HK-2 (cell line): Measurements from ENCODE around the gene HNRNPR.
A peak's percentile ranks its signal among the peaks of the same experiment; 100 is the strongest.
"Not testable (repeated sequence)": the region's sequence is repeated elsewhere in the genome, so short reads cannot be mapped to it uniquely, and the experiment has no call there.

Source experiments
- DNase-seq: peaks from one replicate; pipeline ENCODE4 v3.0.0-alpha.2; 2018; ENCODE audit not compliant: unreplicated experiment

HNRNPR gene

GRCh38 chr1:23330846-23331245 lies 13.2 kb downstream of the HNRNPR start:
- DNase-seq = no peak

- DNase-seq = no peak
Observed at GRCh38 chr1:23325393-23325792, 18.7 kb downstream of the HNRNPR start.

GRCh38 chr1:23322770-23323169 lies 21.3 kb downstream of the HNRNPR start:
- no peak for DNase-seq

DNA sequence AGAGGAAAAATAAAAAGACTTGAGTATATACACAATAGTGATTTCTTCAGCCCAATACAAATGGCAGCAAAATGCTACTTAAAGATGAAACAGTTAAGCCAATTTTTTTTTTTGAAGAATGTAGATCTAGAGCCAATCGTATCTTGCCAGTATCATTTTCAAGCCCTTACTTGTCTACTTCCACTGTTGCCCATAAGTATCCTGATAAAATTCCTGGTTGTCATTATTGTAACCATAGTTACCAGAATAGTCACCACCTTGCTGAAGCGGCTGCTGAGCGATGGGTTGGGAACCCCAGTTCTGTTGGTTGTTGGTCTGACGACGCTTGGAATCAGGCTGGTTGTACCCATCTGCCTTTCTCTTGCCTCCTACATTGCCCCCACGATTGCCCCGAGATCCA lies 33.8 kb downstream of the HNRNPR start:
- DNase-seq = not testable (repeated sequence)

GRCh38 chr1:23304140-23304620 lies 39.9 kb downstream of the HNRNPR start:
- DNase-seq = no peak

- no peak for DNase-seq
Observed at GRCh38 chr1:23303524-23303923, 40.6 kb downstream of the HNRNPR start.

GRCh38 chr1:23296931-23297330 lies 47.2 kb downstream of the HNRNPR start:
- no peak for DNase-seq

DNA sequence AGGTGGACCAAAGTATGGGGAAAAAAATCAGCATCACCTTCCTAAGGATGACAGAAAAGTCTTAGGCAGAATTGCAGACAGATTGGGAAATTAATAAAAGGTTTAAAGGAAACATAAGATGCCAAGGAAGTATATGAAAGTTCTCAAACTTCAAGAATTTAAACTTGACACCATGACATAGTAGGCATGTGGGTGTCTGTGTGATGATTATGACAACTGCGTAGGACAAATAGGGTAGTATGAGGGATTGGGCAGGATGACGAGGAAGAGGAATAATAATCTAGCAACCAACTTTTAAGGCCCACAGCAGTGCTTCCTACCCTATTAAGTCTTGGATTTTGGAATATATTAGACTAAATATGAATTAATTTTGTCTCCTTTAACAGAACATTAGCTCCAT lies 52.4 kb downstream of the HNRNPR start:
- no peak for DNase-seq

DNA sequence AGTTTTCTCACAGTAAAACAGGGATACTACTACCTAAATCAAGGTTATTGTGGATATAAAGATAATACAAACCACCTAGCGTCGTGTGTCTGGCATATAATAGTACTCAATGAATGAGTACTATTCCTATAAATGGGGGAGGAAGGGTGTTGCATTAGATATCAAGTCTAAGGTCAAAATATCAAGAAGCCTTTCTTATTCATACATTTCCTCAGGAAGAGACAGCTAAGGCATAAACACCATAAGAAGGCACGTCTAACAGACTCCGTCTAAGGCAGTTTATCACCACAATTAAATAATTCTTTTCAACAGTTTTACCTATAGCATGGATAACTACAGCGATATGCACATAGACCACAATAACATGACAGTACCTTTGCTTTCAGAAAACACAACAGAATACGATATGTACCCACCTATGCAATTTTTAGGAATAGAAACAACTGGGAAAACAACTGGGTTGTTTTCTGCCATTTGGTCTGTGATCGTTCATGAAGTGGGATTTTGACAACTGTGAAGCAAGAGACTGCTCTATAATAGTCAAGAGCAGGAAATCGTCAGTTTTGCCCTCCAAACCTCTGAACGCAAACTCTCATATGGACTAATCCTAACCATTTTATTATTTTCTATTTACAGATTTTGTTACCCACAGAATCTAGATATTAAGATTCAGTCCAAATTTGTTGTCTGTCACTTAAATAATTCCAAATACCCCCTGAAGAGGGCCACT lies 53.1 kb downstream of the HNRNPR start:
- DNase-seq = no peak

GRCh38 chr1:23288671-23289070 lies 55.4 kb downstream of the HNRNPR start:
- no peak for DNase-seq

DNA sequence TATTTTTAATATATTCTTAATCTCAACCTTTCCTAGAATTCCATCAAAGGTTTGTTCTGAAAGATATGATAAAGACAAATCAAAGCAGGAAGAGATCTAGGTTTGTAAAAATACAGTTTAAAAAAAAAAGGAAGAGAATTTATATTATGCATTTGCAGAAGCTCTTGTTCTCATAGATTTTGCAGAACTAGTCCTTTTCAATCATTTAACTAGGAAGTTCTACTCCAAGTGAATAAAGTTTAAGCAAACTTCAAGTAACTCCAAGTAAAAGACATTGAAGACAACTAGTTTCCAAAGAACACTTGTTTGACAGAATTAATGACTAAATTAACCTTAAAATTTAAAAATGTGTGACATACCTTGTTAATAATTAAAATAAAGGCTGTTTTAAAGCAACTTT lies 55.9 kb downstream of the HNRNPR start:
- DNase-seq = no peak

DNA sequence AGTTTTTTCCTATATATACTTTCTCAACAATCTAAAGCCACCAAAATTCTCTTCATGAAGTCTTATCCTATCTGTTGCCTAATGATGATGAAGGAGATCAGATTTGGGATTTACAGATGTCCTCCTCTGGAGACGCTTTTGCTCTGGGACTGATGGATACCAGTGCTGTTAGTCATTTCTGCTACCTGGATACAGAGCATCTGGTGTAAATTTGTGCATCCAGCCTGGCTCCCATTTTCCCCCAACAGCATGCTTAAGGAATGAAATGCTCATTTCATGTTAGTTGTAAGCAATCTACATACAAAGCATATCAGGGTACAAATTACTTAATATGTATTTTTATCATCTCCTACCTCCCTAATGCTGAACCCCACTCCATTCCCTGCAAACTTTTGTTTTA lies 57.7 kb downstream of the HNRNPR start:
- DNase-seq = no peak

- DNase-seq = no peak
Observed at GRCh38 chr1:23283667-23284602, 60.1 kb downstream of the HNRNPR start.

DNA sequence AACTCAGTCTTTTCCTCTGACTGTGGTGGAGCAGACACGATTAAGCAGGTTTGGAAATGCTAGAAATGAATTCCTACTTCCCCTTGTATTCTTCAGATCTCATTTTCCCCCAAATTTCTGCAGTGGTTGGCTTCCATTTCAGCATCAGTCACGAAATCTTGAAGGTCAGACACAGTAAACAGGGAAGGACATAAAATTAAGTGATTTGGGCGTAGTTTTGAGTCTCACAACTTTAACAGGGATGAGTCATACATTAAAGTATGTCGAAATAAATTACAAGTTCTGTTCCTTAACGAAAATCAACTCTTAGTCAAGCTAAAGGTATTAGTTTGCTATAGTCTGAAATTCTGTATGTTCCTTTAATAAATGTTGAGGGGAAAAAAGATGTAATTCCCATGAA lies 61.1 kb downstream of the HNRNPR start:
- DNase-seq = no peak

- no peak for DNase-seq
Observed at GRCh38 chr1:23278717-23279116, 65.4 kb downstream of the HNRNPR start.

- DNase-seq = no peak
Observed at GRCh38 chr1:23276531-23276930, 67.6 kb downstream of the HNRNPR start.

DNA sequence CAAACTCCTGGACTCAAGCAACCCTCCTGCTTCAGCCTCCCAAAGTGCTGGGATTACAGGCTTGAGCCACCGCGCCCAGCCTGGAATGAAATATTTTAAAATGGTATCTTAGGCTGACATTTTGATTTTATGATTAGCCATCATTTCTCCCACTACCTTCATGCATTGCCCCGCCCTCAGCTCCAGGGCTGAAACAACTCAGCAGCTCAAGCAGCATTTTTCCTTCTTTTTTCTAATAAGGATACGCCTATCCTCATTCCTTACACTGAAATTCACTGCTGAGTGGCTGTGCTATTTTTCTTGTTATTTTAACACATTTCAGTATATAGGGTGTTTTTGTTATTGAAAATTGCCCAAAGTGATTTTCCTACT lies 70.0 kb downstream of the HNRNPR start:
- DNase-seq = no peak

DNA sequence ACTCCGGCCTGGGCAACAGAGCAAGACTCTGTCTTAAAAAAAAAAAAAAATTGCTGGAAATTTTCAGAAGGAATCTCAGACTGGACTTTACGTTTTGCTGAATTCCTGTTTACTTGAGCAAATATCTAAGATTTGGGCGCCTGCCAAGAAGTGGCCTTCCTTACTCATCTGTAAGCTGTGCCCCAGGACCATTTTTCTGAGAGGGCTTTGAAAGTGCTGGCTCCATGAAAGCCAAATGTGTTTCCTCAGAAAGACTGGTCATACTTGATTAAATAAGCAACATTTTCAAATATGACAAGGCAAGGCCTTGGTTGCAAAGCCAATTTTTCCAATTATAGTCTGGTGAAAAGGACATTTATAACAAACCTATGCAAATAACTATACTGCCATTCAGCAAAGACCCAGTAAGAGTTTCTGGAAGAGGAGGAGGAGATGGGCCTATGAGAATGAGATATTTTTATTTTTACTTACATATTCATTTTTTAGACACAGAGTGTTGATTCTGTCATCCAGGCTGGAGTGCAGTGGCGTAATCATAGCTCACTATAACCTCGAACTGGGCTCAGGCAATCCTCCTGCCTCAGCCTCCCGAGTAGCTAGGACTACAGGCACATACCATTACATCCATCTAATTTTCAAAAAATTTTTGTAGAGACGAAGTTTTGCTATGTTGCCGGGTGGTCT lies 70.5 kb downstream of the HNRNPR start:
- DNase-seq = peak; percentile 38

- no peak for DNase-seq
Observed at GRCh38 chr1:23263380-23263887, 80.7 kb downstream of the HNRNPR start.

GRCh38 chr1:23258082-23258481 lies 86.0 kb downstream of the HNRNPR start:
- DNase-seq = not testable (repeated sequence)

GRCh38 chr1:23257371-23257770 lies 86.7 kb downstream of the HNRNPR start:
- not testable (repeated sequence) for DNase-seq
